HUDEP-2 (cell line): ENCODE results near the gene PIANP.

Experiments
- DNase-seq, 76 experiments: peaks; one replicate each; lab custom pipeline; 2025; ENCODE audit not compliant: unreplicated experiment in 76 of 76; lab: John Stamatoyannopoulos, UW

Gene PIANP

DNA sequence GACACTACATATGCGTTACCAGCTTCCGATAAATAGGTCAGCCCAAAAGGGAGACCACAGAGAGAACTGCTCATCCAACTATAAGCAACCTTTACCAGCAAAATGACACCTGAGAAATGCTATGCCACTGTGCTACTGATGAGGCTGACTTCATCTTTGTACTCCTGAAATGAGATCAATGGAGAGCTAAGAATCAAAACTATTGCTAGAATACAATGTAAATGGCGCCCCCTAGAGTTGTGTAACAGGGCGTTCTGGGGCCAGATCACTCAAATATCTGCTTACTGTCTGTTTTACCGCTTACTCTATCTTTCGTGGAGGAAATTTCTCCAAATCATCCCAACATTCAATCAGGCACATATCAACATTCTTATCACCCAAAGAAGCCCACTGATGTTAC, 16.0 kb downstream of the PIANP start:
- DNase-seq: peak in 32 of 76 experiments; percentile 3 to 59 (median 24)

- no peak for DNase-seq
These were observed 23.7 kb downstream of the PIANP start for GRCh38 chr12:6676962-6677361.

- no peak for DNase-seq
These were observed 28.5 kb downstream of the PIANP start for GRCh38 chr12:6672143-6672542.

- DNase-seq: no peak
These were observed 32.9 kb downstream of the PIANP start for GRCh38 chr12:6667559-6668210.

- DNase-seq: no peak
These were observed 34.4 kb downstream of the PIANP start for GRCh38 chr12:6666211-6666610.

GRCh38 chr12:6664902-6665301, 35.7 kb downstream of the PIANP start:
- DNase-seq: no peak

DNA sequence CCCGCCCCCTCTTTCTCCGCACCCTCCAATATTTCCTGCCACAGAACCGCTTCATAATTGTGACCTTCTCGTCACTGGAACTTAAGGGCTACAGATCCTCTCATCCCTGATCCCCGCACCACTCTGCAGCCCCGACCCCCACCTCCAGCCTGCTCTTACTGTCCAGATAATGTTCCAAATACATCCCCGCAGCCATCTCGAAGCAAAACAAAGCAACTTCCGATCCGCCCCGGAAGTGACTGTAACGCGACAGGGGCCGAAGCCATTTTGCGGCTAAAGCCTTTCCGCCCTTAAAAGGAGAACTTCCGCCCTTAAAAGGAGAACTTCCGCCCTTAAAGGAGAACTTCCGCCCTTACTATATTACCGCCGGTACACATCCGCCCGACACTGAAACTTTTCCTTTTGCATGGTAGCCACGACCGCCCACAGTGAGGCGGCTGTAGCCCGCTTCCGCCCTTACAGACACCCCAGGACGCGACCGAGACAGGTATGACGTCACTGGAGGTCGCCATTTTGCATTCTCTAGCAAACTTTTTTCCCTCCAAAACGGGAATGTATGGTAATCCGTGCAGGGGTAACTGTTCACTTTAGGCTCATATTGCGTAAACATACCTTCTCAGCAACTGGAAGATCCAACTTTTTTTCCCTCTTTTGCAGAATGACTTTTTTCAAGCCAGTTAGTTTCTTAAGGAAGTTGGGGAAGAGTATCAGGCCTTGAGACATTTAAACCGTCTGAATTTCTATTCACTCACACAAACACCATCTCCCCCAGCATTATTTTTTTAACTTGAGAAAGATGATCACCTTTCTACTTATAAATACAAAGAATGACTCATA, 37.5 kb downstream of the PIANP start, which contains the start of gene ING4:
TSS of gene ING4 (minus strand) at position 214 of the 837 bp plus-strand sequence. CDS start at position 196, 18 bp downstream.
- peak; percentile 24 to 99 (median 96) for DNase-seq

- peak in 21 of 76 experiments; percentile 31 to 71 (median 51) for DNase-seq
These were observed 38.1 kb downstream of the PIANP start for GRCh38 chr12:6662602-6662905.

GRCh38 chr12:6653987-6654386, 46.6 kb downstream of the PIANP start:
- no peak for DNase-seq

- no peak for DNase-seq
These were observed 47.3 kb downstream of the PIANP start for GRCh38 chr12:6653342-6653741.

GRCh38 chr12:6652391-6652790, 48.2 kb downstream of the PIANP start:
- no peak for DNase-seq

DNA sequence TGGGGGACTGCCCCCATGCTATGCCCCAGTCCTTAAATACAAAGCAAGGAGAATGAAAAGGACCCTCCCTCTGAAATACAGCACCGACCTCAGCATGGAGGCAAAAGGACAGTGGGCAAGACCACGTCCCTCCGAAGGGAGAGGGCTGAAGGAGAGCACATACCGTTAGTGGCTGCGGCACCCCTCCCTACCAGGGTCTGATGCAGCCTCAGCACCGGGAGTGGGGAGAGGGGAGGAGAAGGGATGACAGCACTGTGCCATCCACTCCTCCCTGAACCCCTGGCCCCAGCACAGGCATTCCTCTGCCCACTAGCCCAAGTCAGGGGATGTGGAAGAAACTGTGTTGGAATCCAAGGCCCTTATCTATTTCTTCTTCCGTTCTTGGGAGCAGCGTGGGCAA, 49.8 kb downstream of the PIANP start:
- DNase-seq: no peak

- peak in 2 of 76 experiments; percentile 12 to 47 for DNase-seq
These were observed 53.5 kb downstream of the PIANP start, which contains the start of gene ACRBP for GRCh38 chr12:6647083-6647604. Gene ACRBP (minus strand): TSS chr12:6647432. CDS start chr12:6647366, 66 bp downstream.

GRCh38 chr12:6646276-6647082, 54.1 kb downstream of the PIANP start:
- no peak for DNase-seq

GRCh38 chr12:6644903-6645302, 55.7 kb downstream of the PIANP start:
- DNase-seq: no peak

DNA sequence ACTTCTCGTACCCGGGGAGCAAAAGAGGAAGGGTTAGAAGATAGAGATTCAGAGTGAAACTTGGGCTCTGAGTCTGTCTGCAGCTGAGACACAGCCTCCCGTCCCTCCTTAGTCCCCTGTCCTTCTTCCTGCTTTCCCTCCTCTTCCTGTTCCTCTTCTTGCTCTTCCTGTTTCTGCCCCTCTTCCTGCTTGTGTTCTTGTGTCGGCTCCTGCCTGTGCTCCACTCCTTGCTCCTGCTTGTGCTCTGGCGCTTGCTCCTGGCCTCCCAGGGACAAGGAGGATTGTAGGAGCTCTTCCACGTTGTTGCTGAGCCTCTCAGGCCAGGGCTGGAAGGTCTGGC, 56.4 kb downstream of the PIANP start:
- no peak for DNase-seq
